WTC11 (cell line): ENCODE results near the gene RPL37. TPM values are rescaled to one million over a fixed set of nuclear protein-coding genes. Genes with fewer than 3 reads are reported as not detected.

Experiments
- ATAC-seq: fragments of 200-7000 bp; cut with Tn5 transposase; 2 replicates; pipeline ENCODE4 v1.10.0; 2021; ENCODE audit warnings: mild to moderate bottlenecking, moderate library complexity
- CTCF ChIA-PET: fragments of 300-600 bp; sonication (Branson Sonifier 250); formaldehyde crosslinking; loops from one replicate; lab custom pipeline; 2021; ENCODE audit warnings: antibody characterized with exemption; lab: Charles Lee
- POLR2A ChIA-PET: fragments of 350-600 bp; sonication (Branson Sonifier 250); formaldehyde crosslinking; loops from one replicate; lab custom pipeline; 2021; ENCODE audit warnings: antibody characterized with exemption; lab: Charles Lee
- DNase-seq: peaks from one replicate; pipeline ENCODE4 v3.0.0; 2021; ENCODE audit warnings: low spot score
- H3K27ac Mint-ChIP-seq: 2 replicates; pipeline ENCODE4 v1.8.0; 2021; ENCODE audit warnings: mixed read lengths
- H3K27me3 Mint-ChIP-seq: 2 replicates; pipeline ENCODE4 v1.8.0; 2021; ENCODE audit warnings: low read depth, mild to moderate bottlenecking, moderate library complexity, mixed read lengths
- H3K36me3 Mint-ChIP-seq: 2 replicates; pipeline ENCODE4 v1.8.0; 2021; ENCODE audit warnings: mixed read lengths
- H3K4me1 Mint-ChIP-seq: 2 replicates; pipeline ENCODE4 v1.8.0; 2022; ENCODE audit warnings: mixed read lengths
- H3K4me3 Mint-ChIP-seq: 2 replicates; pipeline ENCODE4 v1.8.0; 2021; ENCODE audit warnings: mild to moderate bottlenecking, moderate library complexity, mixed read lengths
- H3K9me3 Mint-ChIP-seq: 2 replicates; pipeline ENCODE4 v1.8.0; 2021; ENCODE audit warnings: mixed read lengths
- CREM ChIP-seq: sonication (generic); formaldehyde crosslinking; IDR thresholded peaks from 2 replicates; pipeline ENCODE4 v1.8.1; 2022; ENCODE audit warnings: mild to moderate bottlenecking, missing genetic modification reagents, moderate library complexity
- ESRRA ChIP-seq: sonication (generic); formaldehyde crosslinking; IDR thresholded peaks from 2 replicates; pipeline ENCODE4 v1.8.1; 2022; ENCODE audit warnings: mild to moderate bottlenecking, missing genetic modification reagents, borderline replicate concordance
- FOXJ3 ChIP-seq: sonication (generic); formaldehyde crosslinking; IDR thresholded peaks from 2 replicates; pipeline ENCODE4 v1.9.0; 2021; ENCODE audit warnings: missing genetic modification reagents, mild to moderate bottlenecking, borderline replicate concordance
- FOXK1 ChIP-seq: sonication (generic); formaldehyde crosslinking; IDR thresholded peaks from 2 replicates; pipeline ENCODE4 v1.8.0; 2022; ENCODE audit warnings: mild to moderate bottlenecking, moderate library complexity, missing genetic modification reagents
- GTF2I ChIP-seq: fragments of 250-450 bp; sonication (Bioruptor Pico); conservative IDR thresholded peaks from 2 replicates; pipeline ENCODE4 v1.4.0; 2021; ENCODE audit warnings: mild to moderate bottlenecking
- IRF2 ChIP-seq: sonication (generic); formaldehyde crosslinking; IDR thresholded peaks from 2 replicates; pipeline ENCODE4 v1.8.0; 2022; ENCODE audit warnings: low read depth, missing genetic modification reagents, borderline replicate concordance
- ZNF219 ChIP-seq: sonication (generic); formaldehyde crosslinking; IDR thresholded peaks from 2 replicates; pipeline ENCODE4 v1.8.0; 2023; ENCODE audit warnings: missing genetic modification reagents, mild to moderate bottlenecking, borderline replicate concordance
- ZNF317 ChIP-seq: sonication (generic); formaldehyde crosslinking; IDR thresholded peaks from 2 replicates; pipeline ENCODE4 v1.8.1; 2023; ENCODE audit warnings: low read depth, mild to moderate bottlenecking, moderate library complexity, missing genetic modification reagents, borderline replicate concordance
- total RNA-seq: library from RNA; stranded (reverse); gene quantifications from 3 replicates; pipeline ENCODE4 v1.2.3, GENCODE V29; 2021
- TF ChIP-seq, protein P1 (sequence below): fragments of 250-450 bp; sonication (Bioruptor Pico); IDR thresholded peaks from 2 replicates; pipeline ENCODE4 v1.9.0; 2021; ENCODE audit warnings: mild to moderate bottlenecking, borderline replicate concordance
- TF ChIP-seq, protein P2 (sequence below): sonication (generic); formaldehyde crosslinking; IDR thresholded peaks from 2 replicates; pipeline ENCODE4 v1.8.1; 2022; ENCODE audit warnings: missing genetic modification reagents, borderline replicate concordance
- TF ChIP-seq, protein P3 (sequence below): fragments of 250-450 bp; sonication (Bioruptor Pico); conservative IDR thresholded peaks from 2 replicates; pipeline ENCODE4 v1.9.0; 2021; ENCODE audit warnings: mild to moderate bottlenecking
- TF ChIP-seq, protein P4 (sequence below): fragments of 250-450 bp; sonication (Bioruptor Pico); IDR thresholded peaks from 2 replicates; pipeline ENCODE4 v2.1.2; 2022; ENCODE audit warnings: mild to moderate bottlenecking, moderate library complexity
- TF ChIP-seq, protein P5 (sequence below): sonication (generic); formaldehyde crosslinking; IDR thresholded peaks from 2 replicates; pipeline ENCODE4 v1.8.1; 2023; ENCODE audit warnings: mild to moderate bottlenecking, moderate library complexity, missing genetic modification reagents
- TF ChIP-seq, protein P6 (sequence below): sonication (generic); formaldehyde crosslinking; IDR thresholded peaks from 2 replicates; pipeline ENCODE4 v1.8.0; 2022; ENCODE audit warnings: mild to moderate bottlenecking, missing genetic modification reagents
- TF ChIP-seq, protein P7 (sequence below): fragments of 250-450 bp; sonication (Bioruptor Pico); IDR thresholded peaks from 2 replicates; pipeline ENCODE4 v1.8.0; 2021; ENCODE audit warnings: mild to moderate bottlenecking

RPL37 gene
- total RNA-seq, 1 experiment from 2014 or later, result 1,405 TPM

DNA sequence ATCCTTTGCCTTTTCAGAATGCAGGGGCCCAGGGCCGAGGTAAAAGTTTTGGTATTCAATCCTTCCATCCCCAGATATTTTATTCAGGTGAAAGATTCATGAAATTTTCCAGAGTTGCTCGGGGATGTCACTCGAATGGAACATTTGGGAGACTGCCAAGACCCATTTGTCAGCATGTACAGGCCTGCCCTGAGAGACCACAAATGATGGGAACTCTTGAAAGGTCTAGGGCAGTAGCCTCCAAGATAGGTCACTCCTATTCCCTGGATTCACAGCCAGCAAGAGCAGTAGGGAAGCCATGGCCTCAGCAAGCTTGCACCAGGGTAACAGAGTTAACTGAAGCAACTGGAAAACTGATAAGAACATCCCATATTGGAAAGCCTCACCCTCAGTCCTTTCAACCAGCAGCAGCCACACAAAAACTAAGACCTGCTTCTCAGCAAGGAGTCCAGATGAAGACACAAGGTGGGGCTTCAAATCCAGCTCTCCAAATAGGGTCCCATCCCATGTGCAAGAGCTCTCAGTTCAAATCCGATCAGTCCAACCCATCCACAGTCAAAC lies 18.7 kb upstream of the RPL37 start (continued):
- TF ChIP-seq, protein P1, sequence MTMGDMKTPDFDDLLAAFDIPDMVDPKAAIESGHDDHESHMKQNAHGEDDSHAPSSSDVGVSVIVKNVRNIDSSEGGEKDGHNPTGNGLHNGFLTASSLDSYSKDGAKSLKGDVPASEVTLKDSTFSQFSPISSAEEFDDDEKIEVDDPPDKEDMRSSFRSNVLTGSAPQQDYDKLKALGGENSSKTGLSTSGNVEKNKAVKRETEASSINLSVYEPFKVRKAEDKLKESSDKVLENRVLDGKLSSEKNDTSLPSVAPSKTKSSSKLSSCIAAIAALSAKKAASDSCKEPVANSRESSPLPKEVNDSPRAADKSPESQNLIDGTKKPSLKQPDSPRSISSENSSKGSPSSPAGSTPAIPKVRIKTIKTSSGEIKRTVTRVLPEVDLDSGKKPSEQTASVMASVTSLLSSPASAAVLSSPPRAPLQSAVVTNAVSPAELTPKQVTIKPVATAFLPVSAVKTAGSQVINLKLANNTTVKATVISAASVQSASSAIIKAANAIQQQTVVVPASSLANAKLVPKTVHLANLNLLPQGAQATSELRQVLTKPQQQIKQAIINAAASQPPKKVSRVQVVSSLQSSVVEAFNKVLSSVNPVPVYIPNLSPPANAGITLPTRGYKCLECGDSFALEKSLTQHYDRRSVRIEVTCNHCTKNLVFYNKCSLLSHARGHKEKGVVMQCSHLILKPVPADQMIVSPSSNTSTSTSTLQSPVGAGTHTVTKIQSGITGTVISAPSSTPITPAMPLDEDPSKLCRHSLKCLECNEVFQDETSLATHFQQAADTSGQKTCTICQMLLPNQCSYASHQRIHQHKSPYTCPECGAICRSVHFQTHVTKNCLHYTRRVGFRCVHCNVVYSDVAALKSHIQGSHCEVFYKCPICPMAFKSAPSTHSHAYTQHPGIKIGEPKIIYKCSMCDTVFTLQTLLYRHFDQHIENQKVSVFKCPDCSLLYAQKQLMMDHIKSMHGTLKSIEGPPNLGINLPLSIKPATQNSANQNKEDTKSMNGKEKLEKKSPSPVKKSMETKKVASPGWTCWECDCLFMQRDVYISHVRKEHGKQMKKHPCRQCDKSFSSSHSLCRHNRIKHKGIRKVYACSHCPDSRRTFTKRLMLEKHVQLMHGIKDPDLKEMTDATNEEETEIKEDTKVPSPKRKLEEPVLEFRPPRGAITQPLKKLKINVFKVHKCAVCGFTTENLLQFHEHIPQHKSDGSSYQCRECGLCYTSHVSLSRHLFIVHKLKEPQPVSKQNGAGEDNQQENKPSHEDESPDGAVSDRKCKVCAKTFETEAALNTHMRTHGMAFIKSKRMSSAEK, result no peak

DNA sequence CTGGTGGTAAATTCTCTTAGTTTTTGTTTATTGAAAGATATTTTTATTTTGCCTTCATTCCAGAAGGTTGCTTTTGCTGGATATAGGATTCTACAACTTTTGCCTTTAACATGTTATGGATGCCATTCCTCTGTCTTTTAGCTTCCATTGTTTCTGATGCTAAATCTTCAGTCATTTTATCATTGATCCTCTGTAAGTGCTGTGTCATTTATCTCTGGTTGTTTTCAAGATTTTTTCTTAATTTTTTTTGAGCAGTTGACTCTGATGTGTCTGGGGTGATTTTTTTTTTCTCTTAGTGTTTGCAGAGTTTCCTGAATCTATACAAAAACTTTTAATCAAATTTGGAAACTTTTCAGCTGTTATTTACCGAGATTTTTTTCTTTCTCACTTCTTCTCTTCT lies 12.5 kb upstream of the RPL37 start:
- Mint-ChIP-seq H3K4me1 (0 out of 2 replicates have a peak, but pooled peaks cover 4% of the 10 kb centered on the region), H3K27me3 (peaks cover 3% of the 10 kb centered on the region; the same call in 1 of the 2 replicates), H3K27ac (no peak overlapping the region), H3K4me3 (no peak overlapping the region), H3K9me3 (no peaks in the 10 kb centered on the region), H3K36me3 (no peaks in the 10 kb centered on the region)
- no peak for ATAC-seq
- TF ChIP-seq FOXJ3 (CRISPR knock-in tag), result no peak
- 0 out of 2 replicates have a peak, but pooled peaks have one; percentile 36 for TF ChIP-seq ZNF317 (CRISPR knock-in tag)
- CTCF ChIA-PET, result no interaction called here
- POLR2A ChIA-PET, result no interaction called here
- DNase-seq, result no peak

DNA sequence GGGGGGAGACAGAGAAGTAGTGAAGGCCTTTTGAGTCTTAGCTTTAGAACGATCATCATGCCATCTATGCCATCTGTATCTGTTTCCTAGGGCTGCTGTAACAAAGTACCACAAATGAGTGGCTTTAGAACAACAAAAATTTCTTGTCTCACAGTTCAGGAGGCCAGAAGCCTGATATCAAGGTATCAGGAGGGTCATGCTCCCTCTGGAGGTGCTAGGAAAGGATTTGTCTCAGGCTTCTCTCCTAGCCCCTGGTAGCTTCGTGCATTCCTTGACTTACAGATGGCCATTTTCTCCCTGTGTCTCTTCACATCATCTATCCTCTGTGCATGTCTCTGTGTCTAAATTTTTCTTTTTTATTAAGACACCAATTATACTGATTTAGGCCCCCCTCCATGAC lies 11.3 kb upstream of the RPL37 start:
- H3K4me3 Mint-ChIP-seq, result no peak overlapping the region
- ChIA-PET CTCF (no interaction called here), POLR2A (interaction anchor here (1.0 kb wide), 1 partner anchor 50 kb away, joined by 4 read pairs; no protein-coding TSS in a partner anchor)
- peak; percentile 77 for ATAC-seq
- H3K36me3 Mint-ChIP-seq, result no peaks in the 10 kb centered on the region
- no peaks in the 10 kb centered on the region for H3K9me3 Mint-ChIP-seq
- H3K27ac Mint-ChIP-seq, result no peak overlapping the region
- no peak for DNase-seq
- peaks cover 3% of the 10 kb centered on the region; the same call in 1 of the 2 replicates for H3K27me3 Mint-ChIP-seq
- H3K4me1 Mint-ChIP-seq, result peaks cover 11% of the 10 kb centered on the region
- TF ChIP-seq, protein P2, sequence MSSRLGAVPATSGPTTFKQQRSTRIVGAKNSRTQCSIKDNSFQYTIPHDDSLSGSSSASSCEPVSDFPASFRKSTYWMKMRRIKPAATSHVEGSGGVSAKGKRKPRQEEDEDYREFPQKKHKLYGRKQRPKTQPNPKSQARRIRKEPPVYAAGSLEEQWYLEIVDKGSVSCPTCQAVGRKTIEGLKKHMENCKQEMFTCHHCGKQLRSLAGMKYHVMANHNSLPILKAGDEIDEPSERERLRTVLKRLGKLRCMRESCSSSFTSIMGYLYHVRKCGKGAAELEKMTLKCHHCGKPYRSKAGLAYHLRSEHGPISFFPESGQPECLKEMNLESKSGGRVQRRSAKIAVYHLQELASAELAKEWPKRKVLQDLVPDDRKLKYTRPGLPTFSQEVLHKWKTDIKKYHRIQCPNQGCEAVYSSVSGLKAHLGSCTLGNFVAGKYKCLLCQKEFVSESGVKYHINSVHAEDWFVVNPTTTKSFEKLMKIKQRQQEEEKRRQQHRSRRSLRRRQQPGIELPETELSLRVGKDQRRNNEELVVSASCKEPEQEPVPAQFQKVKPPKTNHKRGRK (CRISPR knock-in tag), result no peak
- TF ChIP-seq, protein P3, sequence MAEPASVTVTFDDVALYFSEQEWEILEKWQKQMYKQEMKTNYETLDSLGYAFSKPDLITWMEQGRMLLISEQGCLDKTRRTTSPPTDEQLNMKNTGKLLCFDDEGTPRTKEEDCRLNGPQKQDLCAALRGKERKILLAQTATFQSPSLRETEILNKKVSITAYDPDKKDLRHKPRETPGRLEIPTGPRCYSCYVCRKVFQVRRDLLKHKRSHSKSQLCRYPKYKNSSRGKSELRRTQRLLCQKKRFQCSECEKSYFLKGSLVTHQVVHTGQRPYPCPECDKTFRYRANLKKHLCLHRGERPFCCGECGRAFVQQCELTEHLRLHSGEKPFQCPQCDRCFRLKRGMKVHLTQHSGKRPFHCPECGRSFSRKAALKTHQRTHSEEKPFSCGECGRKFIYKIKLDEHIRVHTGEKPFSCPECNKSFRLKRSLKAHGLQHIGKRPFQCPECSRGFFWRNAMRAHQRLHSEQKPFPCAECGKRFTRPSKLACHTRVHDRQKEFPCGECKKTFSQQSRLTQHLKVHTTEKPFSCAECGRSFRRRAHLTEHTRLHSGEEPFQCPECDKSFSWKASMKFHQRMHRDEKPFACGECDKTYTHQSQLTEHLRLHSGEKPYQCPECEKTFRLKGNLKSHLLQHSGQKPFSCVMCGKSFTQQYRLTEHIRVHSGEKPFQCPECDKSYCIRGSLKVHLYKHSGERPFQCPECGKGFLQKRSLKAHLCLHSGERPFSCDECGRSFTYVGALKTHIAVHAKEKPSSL (CRISPR knock-in tag), result no peak
- TF ChIP-seq CREM (no peak), FOXK1 (CRISPR knock-in tag) (no peak), ESRRA (CRISPR knock-in tag) (no peak), GTF2I (CRISPR knock-in tag) (no peak), ZNF219 (no peak), IRF2 (CRISPR knock-in tag) (no peak)
- TF ChIP-seq, protein P4, sequence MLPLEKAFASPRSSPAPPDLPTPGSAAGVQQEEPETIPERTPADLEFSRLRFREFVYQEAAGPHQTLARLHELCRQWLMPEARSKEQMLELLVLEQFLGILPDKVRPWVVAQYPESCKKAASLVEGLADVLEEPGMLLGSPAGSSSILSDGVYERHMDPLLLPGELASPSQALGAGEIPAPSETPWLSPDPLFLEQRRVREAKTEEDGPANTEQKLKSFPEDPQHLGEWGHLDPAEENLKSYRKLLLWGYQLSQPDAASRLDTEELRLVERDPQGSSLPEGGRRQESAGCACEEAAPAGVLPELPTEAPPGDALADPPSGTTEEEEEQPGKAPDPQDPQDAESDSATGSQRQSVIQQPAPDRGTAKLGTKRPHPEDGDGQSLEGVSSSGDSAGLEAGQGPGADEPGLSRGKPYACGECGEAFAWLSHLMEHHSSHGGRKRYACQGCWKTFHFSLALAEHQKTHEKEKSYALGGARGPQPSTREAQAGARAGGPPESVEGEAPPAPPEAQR (CRISPR knock-in tag), result no peak
- TF ChIP-seq, protein P5, sequence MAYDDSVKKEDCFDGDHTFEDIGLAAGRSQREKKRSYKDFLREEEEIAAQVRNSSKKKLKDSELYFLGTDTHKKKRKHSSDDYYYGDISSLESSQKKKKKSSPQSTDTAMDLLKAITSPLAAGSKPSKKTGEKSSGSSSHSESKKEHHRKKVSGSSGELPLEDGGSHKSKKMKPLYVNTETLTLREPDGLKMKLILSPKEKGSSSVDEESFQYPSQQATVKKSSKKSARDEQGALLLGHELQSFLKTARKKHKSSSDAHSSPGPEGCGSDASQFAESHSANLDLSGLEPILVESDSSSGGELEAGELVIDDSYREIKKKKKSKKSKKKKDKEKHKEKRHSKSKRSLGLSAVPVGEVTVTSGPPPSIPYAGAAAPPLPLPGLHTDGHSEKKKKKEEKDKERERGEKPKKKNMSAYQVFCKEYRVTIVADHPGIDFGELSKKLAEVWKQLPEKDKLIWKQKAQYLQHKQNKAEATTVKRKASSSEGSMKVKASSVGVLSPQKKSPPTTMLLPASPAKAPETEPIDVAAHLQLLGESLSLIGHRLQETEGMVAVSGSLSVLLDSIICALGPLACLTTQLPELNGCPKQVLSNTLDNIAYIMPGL (CRISPR knock-in tag), result no peak
- TF ChIP-seq, protein P6, sequence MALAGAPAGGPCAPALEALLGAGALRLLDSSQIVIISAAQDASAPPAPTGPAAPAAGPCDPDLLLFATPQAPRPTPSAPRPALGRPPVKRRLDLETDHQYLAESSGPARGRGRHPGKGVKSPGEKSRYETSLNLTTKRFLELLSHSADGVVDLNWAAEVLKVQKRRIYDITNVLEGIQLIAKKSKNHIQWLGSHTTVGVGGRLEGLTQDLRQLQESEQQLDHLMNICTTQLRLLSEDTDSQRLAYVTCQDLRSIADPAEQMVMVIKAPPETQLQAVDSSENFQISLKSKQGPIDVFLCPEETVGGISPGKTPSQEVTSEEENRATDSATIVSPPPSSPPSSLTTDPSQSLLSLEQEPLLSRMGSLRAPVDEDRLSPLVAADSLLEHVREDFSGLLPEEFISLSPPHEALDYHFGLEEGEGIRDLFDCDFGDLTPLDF (CRISPR knock-in tag), result no peak
- TF ChIP-seq, protein P7, sequence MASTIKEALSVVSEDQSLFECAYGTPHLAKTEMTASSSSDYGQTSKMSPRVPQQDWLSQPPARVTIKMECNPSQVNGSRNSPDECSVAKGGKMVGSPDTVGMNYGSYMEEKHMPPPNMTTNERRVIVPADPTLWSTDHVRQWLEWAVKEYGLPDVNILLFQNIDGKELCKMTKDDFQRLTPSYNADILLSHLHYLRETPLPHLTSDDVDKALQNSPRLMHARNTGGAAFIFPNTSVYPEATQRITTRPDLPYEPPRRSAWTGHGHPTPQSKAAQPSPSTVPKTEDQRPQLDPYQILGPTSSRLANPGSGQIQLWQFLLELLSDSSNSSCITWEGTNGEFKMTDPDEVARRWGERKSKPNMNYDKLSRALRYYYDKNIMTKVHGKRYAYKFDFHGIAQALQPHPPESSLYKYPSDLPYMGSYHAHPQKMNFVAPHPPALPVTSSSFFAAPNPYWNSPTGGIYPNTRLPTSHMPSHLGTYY (CRISPR knock-in tag), result no peak
